Measurements from ENCODE around the gene IL17RD. TPM values are rescaled to one million over a fixed set of nuclear protein-coding genes. Genes with fewer than 3 reads are reported as not detected.

The IL17RD gene
- total and polyA plus RNA-seq, 10 of the 15 experiments (the other 5 are each of a cell fraction or from before 2014, with no cell fraction given): 0.01 to 0.08 (median 0.04) TPM; not detected in 3

- Histone ChIP-seq H4K20me1 (ENCODE audit: control insufficient read depth, insufficient read depth) (no peaks in the 10 kb centered on the region), H2AFZ (ENCODE audit: control insufficient read depth, low read depth, low read length) (no peak overlapping the region), H3K4me1 (ENCODE audit: control insufficient read depth, insufficient read depth, low read length) (no peaks in the 10 kb centered on the region), H3K4me3 (no peak overlapping the region), H3K79me2 (ENCODE audit: control insufficient read depth, insufficient read depth, low read length) (no peaks in the 10 kb centered on the region), H3K9me3 (replicated peaks; ENCODE audit: control insufficient read depth, insufficient read depth, low read length) (no peaks in the 10 kb centered on the region), H3K27me3 (replicated peaks in 1 of 2; ENCODE audit: control insufficient read depth in 2 of 2, insufficient read depth in 2 of 2, low read length in 1 of 2) (peaks cover 0 to 6% of the 10 kb centered on the region in 2 experiments; a peak in 2 of 4 replicates), H3K36me3 (ENCODE audit: control insufficient read depth in 2 of 2, insufficient read depth in 2 of 2, low read length in 1 of 2) (no peaks in the 10 kb centered on the region), H3K9ac (ENCODE audit: control insufficient read depth, insufficient read depth, low read length) (no peak overlapping the region), H3K27ac (ENCODE audit: control insufficient read depth, insufficient read depth) (no peak overlapping the region), H3K4me2 (ENCODE audit: control insufficient read depth, insufficient read depth) (no peak overlapping the region)
- FAIRE-seq (no peak), DNase-seq (ENCODE audit: low read depth, low spot score) (no peak), ATAC-seq (no peak)
- CTCF ChIA-PET: interaction anchor here (1.0 to 3.3 kb wide), 4 partner anchors 10 to 115 kb away, joined by 3 to 21 read pairs (median 4); no protein-coding TSS in a partner anchor
- in situ Hi-C loops (cut with MboI): no loop called here
- intact Hi-C loops (cut with micrococcal nuclease; ENCODE audit: unreplicated experiment): no loop called here
- 60% methylated on average over 4 of the region's 4 CpGs for WGBS (ENCODE audit: insufficient coverage, insufficient replicate concordance, low lambda C conversion rate, missing lambda C conversion rate)
- RAD21 ChIA-PET (ENCODE audit: unreplicated experiment): no interaction called here
- BruUV-seq (replicated peaks): no TSS peak
- SMC1A ChIA-PET (ENCODE audit: uncharacterized antibody, unreplicated experiment): interaction anchor here (2.6 kb wide), 1 partner anchor 10 kb away, joined by 14 read pairs; no protein-coding TSS in a partner anchor
- TF ChIP-seq NFYB (IDR thresholded peaks at IDR 0.05; ENCODE audit: insufficient read depth, low read depth, low read length) (no peak), ZBED1 (IDR thresholded peaks at IDR 0.05; ENCODE audit: borderline replicate concordance) (no peak)
- POLR2A ChIA-PET: no interaction called here
Measured at GRCh38 chr3:57110214-57110613, 54.9 kb downstream of the IL17RD start.

GRCh38 chr3:57109437-57110199, 55.5 kb downstream of the IL17RD start:
- intact Hi-C loops (cut with micrococcal nuclease; ENCODE audit: unreplicated experiment) (loop anchor here (10.0 kb wide), 1 partner anchor 325 kb away; no protein-coding TSS in a partner anchor), in situ Hi-C loops (cut with MboI) (no loop called here)
- no peak overlapping the region for H3K27ac ChIP-seq (ENCODE audit: control insufficient read depth, insufficient read depth)
- BruUV-seq (replicated peaks): no TSS peak
- DNase-seq (ENCODE audit: low read depth, low spot score) (no peak), ATAC-seq (no peak), FAIRE-seq (no peak)
- no peak overlapping the region for H2AFZ ChIP-seq (ENCODE audit: control insufficient read depth, low read depth, low read length)
- H3K9ac ChIP-seq (ENCODE audit: control insufficient read depth, insufficient read depth, low read length): no peak overlapping the region
- H3K4me3 ChIP-seq: no peak overlapping the region
- H3K9me3 ChIP-seq (replicated peaks; ENCODE audit: control insufficient read depth, insufficient read depth, low read length): no peaks in the 10 kb centered on the region
- CTCF ChIA-PET: interaction anchor here (2.0 to 3.3 kb wide), 2 partner anchors 9 to 60 kb away, joined by 4 to 21 read pairs; no protein-coding TSS in a partner anchor
- H3K79me2 ChIP-seq (ENCODE audit: control insufficient read depth, insufficient read depth, low read length): no peaks in the 10 kb centered on the region
- no peak overlapping the region for H3K4me2 ChIP-seq (ENCODE audit: control insufficient read depth, insufficient read depth)
- H3K36me3 ChIP-seq (ENCODE audit: control insufficient read depth in 2 of 2, insufficient read depth in 2 of 2, low read length in 1 of 2): no peaks in the 10 kb centered on the region
- TF ChIP-seq CBFB (IDR thresholded peaks at IDR 0.05; ENCODE audit: low read depth) (no peak), ATF2 (IDR thresholded peaks at IDR 0.05; ENCODE audit: low read length) (no peak), RB1 (IDR thresholded peaks at IDR 0.05; ENCODE audit: borderline replicate concordance) (no peak), MLLT1 (IDR thresholded peaks at IDR 0.05) (no peak), EGR1 (IDR thresholded peaks at IDR 0.05; ENCODE audit: borderline replicate concordance in 1 of 2, low read depth in 2 of 2, low read length in 2 of 2) (no peak), ZNF274 (IDR thresholded peaks at IDR 0.05; ENCODE audit: insufficient read depth, insufficient read length) (no peak), MEF2A (IDR thresholded peaks at IDR 0.05; ENCODE audit: insufficient read depth, low read depth, low read length) (no peak)
- POLR2A ChIA-PET: no interaction called here
- RAD21 ChIA-PET (ENCODE audit: unreplicated experiment): no interaction called here
- no peaks in the 10 kb centered on the region for H3K4me1 ChIP-seq (ENCODE audit: control insufficient read depth, insufficient read depth, low read length)
- H4K20me1 ChIP-seq (ENCODE audit: control insufficient read depth, insufficient read depth): no peaks in the 10 kb centered on the region
- 43% methylated on average over 15 of the region's 15 CpGs for WGBS (ENCODE audit: insufficient coverage, insufficient replicate concordance, low lambda C conversion rate, missing lambda C conversion rate)
- SMC1A ChIA-PET (ENCODE audit: uncharacterized antibody, unreplicated experiment): interaction anchor here (0.6 to 2.6 kb wide), 2 partner anchors 9 to 152 kb away, joined by 4 to 14 read pairs; no protein-coding TSS in a partner anchor
- peaks cover 0 to 6% of the 10 kb centered on the region in 2 experiments; a peak in 2 of 4 replicates for H3K27me3 ChIP-seq (replicated peaks in 1 of 2; ENCODE audit: control insufficient read depth in 2 of 2, insufficient read depth in 2 of 2, low read length in 1 of 2)

Measured in GM12878 (cell line).